ENCODE data around the gene BAZ1A. TPM values are rescaled to one million over a fixed set of nuclear protein-coding genes. Genes with fewer than 3 reads are reported as not detected.

Gene BAZ1A
- total and polyA plus RNA-seq, 2 of the 8 experiments (the other 6 are each of a cell fraction or from before 2014, with no cell fraction given) = 8.0 to 23.1 TPM

GRCh38 chr14:34723867-34724266 is 151.3 kb downstream of the BAZ1A start (continued):
- no peak for TF ChIP-seq RAD21 (IDR thresholded peaks at IDR 0.05 in 1 of 2, conservative IDR thresholded peaks at IDR 0.05 in 1 of 2; ENCODE audit: low read depth in 2 of 2, low read length in 2 of 2)
